AG09309 (cell line): ENCODE data around the gene NFYB.

ENCODE experiments used
- DNase-seq: peaks from one replicate; pipeline ENCODE4 v3.0.0-alpha.2; 2010; ENCODE audit warnings: low read depth
- H3K4me3 ChIP-seq: 2 replicates; pipeline ENCODE4 v1.5.1; 2011; ENCODE audit warnings: mild to moderate bottlenecking, low read depth, low read length, moderate library complexity; ENCODE audit not compliant: control insufficient read depth
- CTCF ChIP-seq: IDR thresholded peaks from 2 replicates; pipeline ENCODE4 v1.5.1; 2011; ENCODE audit warnings: mild to moderate bottlenecking, low read depth, low read length, inconsistent platforms; ENCODE audit not compliant: insufficient read depth, control insufficient read depth; ENCODE audit errors: missing control alignments

Gene NFYB

DNA sequence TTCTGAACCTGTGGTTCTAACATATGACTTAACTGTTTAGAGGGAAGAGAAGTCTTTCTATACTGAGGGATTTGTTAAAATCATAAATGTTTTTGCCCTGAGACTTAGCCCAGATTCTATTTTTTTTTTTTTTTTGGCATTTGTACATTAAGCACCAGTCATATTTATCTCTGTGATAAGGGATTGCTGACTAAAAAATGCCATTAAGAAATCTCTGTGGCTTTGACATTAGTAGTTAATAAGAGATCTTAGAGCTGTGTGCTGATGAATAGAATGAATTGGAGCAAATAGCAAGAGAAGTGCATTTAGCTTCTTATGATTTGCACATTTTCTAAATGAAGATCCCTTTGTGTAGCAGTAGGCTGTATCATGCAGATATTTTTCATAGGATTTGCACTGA lies 32.5 kb downstream of the NFYB start:
- H3K4me3 ChIP-seq: no peak overlapping the region
- DNase-seq: no peak
- TF ChIP-seq CTCF: no peak

DNA sequence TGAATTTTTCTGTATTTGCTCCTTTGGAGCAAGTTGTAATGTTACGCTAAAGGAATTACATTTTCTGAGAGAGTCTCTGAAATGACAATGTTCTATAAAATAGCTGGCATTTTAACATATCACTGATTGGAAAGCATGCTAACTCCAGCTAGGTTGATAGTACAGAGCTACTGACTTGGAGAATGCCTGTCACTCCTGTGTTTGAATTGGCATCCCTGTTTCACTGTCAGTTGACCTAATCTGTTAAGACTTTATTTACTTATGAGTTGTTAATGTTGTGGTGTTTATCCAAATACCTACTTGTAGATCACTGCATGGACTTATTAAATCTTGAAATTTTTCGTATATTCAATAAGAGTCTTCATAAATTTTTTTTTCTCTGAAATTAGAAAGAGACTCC lies 40.1 kb downstream of the NFYB start:
- no peak overlapping the region for H3K4me3 ChIP-seq
- TF ChIP-seq CTCF: no peak
- no peak for DNase-seq

GRCh38 chr12:104095289-104095688 lies 42.7 kb downstream of the NFYB start:
- DNase-seq: no peak
- no peak overlapping the region for H3K4me3 ChIP-seq
- no peak for TF ChIP-seq CTCF

GRCh38 chr12:104094284-104094683 lies 43.7 kb downstream of the NFYB start:
- DNase-seq: no peak
- no peak for TF ChIP-seq CTCF

GRCh38 chr12:104091136-104091535 lies 46.9 kb downstream of the NFYB start:
- no peak for TF ChIP-seq CTCF
- DNase-seq: no peak
- H3K4me3 ChIP-seq: no peak overlapping the region

More at GRCh38 chr12:104094284-104094683, 43.7 kb downstream of the NFYB start:
- no peak overlapping the region for H3K4me3 ChIP-seq

DNA sequence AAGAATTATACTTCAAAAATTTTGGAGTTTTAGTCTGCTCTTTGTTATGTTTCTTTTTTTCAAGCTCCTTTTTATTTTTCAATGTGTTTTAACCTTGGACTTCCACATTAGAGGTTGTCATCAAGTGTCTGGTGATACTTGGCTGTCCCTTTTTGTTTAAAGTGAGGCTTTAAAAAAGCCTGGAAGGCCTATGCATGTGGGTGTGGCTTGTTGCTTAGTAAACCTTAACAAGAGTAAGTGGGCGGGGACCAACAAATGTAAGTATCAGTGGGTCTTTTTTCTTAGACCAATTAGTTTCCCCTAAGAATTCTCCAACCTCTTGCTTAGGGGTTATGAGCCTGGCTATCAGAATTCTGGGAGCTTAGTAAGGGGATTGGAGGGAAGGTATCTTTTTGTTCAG lies 47.3 kb downstream of the NFYB start:
- DNase-seq: no peak
- TF ChIP-seq CTCF: no peak
- H3K4me3 ChIP-seq: no peak overlapping the region
